ENCODE data around the gene CAMK1D.
"Not testable (repeated sequence)": the region's sequence is repeated elsewhere in the genome, so short reads cannot be mapped to it uniquely, and the experiment has no call there.

GRCh38 chr10:12439767-12440166 lies 90.4 kb downstream of the CAMK1D start:
- not testable (repeated sequence) for TF ChIP-seq CTCF, POLR2A (IDR thresholded peaks at IDR 0.05)

Measured in testis (tissue), 2 donors.